Keratinocyte (primary cell): ENCODE data around the gene CERKL.

Experiments
- EZH2 ChIP-seq: IDR thresholded peaks from one replicate; pipeline ENCODE4 v1.6.1; 2012; ENCODE audit warnings: inconsistent platforms, mild to moderate bottlenecking, low read length, moderate library complexity
- TF ChIP-seq, protein P1 (sequence below), 3 experiments: IDR thresholded peaks in 1 of 3; conservative IDR thresholded peaks in 1 of 3; optimal IDR thresholded peaks in 1 of 3; 2 replicates in 2 of 3; 3 replicates in 1 of 3; pipeline versions ENCODE3 to v1.5.1; 2011; ENCODE audit warnings: low read length in 3 of 3, mild to moderate bottlenecking in 3 of 3, moderate library complexity in 2 of 3, control low read depth in 1 of 3, inconsistent platforms in 1 of 3; ENCODE audit not compliant: insufficient read depth in 2 of 3; ENCODE audit errors: extremely low read depth in 1 of 3

- TF ChIP-seq, protein P1, sequence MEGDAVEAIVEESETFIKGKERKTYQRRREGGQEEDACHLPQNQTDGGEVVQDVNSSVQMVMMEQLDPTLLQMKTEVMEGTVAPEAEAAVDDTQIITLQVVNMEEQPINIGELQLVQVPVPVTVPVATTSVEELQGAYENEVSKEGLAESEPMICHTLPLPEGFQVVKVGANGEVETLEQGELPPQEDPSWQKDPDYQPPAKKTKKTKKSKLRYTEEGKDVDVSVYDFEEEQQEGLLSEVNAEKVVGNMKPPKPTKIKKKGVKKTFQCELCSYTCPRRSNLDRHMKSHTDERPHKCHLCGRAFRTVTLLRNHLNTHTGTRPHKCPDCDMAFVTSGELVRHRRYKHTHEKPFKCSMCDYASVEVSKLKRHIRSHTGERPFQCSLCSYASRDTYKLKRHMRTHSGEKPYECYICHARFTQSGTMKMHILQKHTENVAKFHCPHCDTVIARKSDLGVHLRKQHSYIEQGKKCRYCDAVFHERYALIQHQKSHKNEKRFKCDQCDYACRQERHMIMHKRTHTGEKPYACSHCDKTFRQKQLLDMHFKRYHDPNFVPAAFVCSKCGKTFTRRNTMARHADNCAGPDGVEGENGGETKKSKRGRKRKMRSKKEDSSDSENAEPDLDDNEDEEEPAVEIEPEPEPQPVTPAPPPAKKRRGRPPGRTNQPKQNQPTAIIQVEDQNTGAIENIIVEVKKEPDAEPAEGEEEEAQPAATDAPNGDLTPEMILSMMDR (optimal IDR thresholded peaks at IDR 0.05 in 1 of 3, IDR thresholded peaks at IDR 0.05 in 1 of 3, conservative IDR thresholded peaks at IDR 0.05 in 1 of 3; ENCODE audit: extremely low read depth in 1 of 3, insufficient read depth in 2 of 3, low read length in 3 of 3): no peak
- TF ChIP-seq EZH2: no peak
These were observed 29.8 kb upstream of the CERKL start for GRCh38 chr2:181686576-181687185.
